GM19239 (cell line): ENCODE measurements around the gene RASL10B.

Experiments
- DNase-seq: peaks from one replicate; pipeline ENCODE4 v3.0.0; 2011; ENCODE audit warnings: low spot score; ENCODE audit not compliant: insufficient read length
- FAIRE-seq: peaks from 2 replicates; lab custom pipeline; 2011; peaks lifted over from hg19 to GRCh38; lab: Jason Lieb, UNC

The RASL10B gene

GRCh38 chr17:35788477-35789368, 57.3 kb downstream of the RASL10B start:
- DNase-seq (no peak), FAIRE-seq (no peak)

DNA sequence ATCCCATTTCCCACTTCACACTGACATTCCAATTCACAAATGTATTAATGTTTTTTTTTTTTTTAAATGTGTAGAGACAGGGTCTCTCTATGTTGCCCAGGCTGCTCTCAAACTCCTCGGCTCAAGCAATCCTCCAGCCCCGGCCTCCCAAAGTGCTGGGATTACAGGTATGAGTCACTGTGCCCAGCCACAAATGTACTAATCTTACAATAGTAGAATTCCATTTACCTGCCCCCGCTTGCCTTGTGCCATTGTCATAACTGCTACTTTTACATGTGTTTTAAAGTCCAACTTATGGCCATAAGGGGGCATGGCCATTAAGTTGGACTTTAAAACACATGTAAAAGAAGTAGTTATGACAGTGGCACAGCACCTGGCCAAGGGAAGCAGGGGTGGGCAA, 59.4 kb downstream of the RASL10B start:
- FAIRE-seq (no peak), DNase-seq (no peak)

- DNase-seq (no peak), FAIRE-seq (no peak)
Observed at GRCh38 chr17:35791681-35792350, 60.4 kb downstream of the RASL10B start.
